SK-N-DZ (cell line): ENCODE results near the gene GADD45G.

Experiments
- DNase-seq: peaks from one replicate; pipeline ENCODE4 v3.0.0-alpha.2; 2015; ENCODE audit warnings: low spot score

The GADD45G gene

DNA sequence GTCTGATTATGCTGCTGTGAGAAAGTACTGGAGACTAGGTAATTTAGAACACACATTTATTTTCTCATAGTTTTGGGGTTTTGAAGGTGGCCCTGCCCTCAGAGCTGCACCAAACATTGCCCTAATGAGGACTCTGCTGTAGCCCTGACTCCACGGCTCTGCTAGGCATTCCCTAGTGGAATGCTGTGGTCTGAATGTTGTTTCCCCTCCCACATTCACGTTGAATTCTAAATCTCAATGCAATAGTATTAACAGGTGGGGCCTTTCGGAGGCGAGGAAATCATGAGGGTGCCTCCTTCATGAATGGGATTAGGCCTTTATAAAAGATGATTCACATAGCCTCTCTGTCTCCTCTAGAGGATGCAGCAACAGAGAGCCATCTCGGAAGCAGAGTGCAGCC lies 25.7 kb downstream of the GADD45G start:
- DNase-seq: no peak

- DNase-seq: no peak
Observed at GRCh38 chr9:89631384-89631783, 26.6 kb downstream of the GADD45G start.

- DNase-seq: no peak
Observed at GRCh38 chr9:89632192-89632733, 27.5 kb downstream of the GADD45G start.

DNA sequence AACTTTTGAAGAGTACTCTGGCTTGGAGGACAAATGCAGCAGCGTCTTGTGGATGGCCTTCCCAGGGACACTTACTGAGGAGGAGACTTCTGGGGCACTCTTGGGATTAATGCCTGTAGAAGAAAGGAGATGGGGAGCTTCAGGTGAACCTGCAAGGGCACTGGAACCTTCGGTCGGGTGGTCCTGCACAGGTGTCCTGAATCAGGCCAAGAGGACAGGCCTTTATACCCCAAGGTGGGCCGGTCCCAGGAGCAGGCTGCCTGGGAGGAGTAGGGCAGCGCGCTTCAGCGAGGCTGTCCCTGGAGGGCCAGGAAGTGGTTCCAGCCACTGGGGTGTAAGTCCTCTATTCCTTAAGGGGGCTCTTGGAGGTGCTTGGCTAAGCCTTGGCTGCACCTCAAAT lies 27.9 kb downstream of the GADD45G start:
- DNase-seq: no peak

GRCh38 chr9:89633404-89633803 lies 28.6 kb downstream of the GADD45G start:
- no peak for DNase-seq

DNA sequence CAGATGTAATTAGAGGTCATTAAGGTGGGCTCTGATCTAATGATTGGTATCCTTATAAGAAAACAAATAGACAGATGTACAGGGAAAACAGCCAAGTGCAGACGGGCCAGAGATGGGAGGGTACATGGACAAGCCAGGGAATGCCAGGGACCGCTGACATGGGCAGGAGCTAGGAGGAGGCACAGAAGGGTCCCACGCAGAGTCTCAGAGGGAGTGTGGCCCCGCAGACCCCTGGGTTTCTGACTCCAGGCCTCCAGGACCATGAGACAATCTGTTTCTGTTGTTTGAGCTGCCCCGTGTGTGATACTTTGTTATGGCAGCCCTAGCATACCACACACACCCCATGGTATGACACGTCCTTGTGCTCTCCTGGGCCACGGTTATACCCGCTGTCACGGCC lies 29.1 kb downstream of the GADD45G start:
- no peak for DNase-seq

DNA sequence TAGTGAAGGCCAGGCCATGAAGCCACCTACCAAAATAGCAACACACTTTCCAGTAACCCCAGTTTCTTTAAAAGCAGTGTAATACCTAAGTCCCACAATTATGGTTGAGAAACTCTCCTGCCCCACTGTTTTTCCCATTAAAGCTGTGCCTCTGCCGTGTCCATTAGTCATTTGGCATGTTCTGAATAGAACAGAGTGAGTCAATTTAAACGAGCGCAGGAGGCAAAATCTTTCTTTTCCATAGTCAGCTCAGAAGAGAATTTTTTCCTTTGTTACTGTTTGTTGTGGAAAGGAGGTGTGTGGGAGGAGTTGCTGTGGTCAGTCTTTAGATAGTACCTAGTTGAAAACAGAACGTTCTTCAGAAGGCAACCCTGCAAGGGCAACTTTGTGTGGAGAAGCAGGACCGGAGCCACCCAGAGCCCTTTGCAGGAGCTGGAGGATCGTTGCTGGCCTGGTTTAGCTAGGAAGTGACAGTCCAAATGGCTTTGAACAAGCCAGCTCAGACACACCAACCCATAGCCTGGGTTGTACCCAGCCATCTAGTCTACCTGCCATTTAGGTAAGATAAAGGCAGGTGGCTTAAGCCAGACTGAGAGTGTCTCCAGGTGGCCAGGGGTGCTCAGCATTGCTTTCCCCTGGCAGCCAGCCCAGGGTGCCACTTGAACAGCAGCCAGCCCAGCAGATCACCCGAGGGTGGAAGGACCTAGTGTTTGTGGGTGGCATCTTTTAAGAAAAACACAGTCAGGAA lies 30.4 kb downstream of the GADD45G start:
- no peak for DNase-seq

DNA sequence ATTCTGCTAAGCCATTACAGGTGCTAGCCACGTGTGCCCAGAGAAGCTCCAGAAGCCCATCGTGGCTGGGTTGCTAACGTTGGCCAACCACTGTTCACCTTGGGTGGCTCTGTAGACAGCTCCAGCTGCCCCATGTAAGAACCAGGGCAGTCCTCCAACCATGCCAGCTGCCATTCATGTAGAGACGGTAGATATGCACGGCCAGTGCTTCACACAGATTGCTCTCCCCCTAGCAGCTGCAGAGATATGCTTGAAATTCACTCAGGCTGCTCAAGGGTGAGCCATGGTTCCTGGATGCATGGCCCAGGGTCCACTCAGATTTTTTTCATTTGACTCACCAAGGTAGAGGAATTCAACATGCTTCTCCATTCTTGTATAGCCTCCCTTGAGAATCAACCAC lies 31.0 kb downstream of the GADD45G start:
- DNase-seq: no peak

DNA sequence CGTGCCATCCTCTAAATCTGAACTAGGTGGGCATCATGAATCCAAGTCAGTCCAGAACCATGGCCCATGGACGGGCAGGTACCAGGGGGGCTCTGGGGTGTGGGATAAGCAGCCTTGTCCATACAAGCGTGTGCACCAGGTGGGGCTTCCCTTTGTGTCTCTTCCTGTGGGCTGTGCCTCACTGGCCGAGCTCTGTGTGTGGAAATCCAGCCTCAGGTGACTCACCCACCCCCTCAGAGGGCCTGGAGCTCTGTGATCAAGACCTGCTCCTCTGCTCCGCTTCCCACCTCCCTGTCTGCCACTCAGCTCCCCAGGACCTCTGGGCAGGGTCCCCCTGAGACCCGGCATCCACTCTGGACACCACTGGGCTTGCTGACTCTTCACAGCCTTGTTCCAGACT lies 33.0 kb downstream of the GADD45G start:
- no peak for DNase-seq

GRCh38 chr9:89638359-89638758 lies 33.5 kb downstream of the GADD45G start:
- DNase-seq: no peak

- no peak for DNase-seq
Observed at GRCh38 chr9:89638893-89639292, 34.1 kb downstream of the GADD45G start.

GRCh38 chr9:89639367-89639795 lies 34.6 kb downstream of the GADD45G start:
- no peak for DNase-seq

GRCh38 chr9:89639961-89640360 lies 35.1 kb downstream of the GADD45G start:
- no peak for DNase-seq

DNA sequence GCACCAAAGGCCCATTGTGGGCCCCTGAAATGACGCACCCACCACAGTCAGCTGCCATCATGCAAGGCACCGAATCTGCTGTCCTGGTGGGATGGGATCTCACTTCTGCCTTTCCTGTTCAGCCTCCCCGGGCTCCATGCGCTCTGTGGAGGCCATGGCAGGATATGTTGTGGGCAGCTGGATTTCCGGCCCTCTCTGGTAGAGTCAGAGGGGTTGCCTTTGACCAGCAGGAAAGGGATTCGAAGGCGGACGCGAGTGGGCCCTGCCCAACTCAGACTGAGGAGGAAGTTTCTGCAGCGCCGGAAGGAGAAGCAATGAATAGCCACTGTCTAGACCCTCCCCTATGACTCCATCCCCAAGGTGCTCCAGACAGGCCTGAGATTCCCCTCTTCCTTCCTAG lies 35.5 kb downstream of the GADD45G start:
- no peak for DNase-seq

DNA sequence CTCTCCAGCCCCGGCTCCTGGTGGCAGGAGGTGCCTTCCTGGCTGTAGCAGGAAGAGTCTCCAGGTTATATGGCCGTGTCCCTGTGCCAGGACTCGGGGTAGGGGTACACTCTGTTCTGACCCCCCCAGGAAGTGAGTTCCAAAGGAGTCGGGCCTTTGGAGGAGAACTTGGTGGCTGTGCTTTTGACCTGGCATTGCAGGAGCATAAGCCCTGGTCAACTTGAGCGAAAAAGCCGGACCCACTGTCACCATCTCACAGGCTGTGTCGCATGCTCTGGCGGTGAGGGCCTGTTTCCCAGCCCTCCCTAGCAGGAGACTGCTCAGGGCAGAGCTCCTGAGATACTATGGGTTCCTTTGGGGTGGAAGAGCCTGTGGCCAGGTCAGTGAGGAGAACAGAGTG lies 36.0 kb downstream of the GADD45G start:
- DNase-seq: no peak

- no peak for DNase-seq
Observed at GRCh38 chr9:89641980-89642379, 37.2 kb downstream of the GADD45G start.

DNA sequence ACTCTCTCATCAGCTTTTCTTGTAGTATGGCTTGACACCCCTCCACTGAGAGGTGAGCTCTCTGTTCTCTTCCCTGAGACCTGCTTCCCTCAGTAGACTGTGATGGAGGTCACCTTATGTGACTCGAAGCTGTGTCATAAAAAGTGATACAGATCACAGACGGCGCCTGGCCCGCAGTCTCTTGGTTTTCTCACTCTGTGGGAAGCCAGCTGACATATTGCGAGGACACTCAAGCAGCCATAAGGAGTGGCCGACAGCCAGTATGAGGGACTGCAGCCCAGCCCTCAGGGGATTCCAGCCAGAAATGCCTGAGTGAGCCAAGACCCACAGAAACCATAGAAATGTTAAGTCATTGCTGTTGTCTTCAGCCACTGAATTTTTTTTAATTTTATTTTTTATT lies 38.0 kb downstream of the GADD45G start:
- peak; percentile 75 for DNase-seq

GRCh38 chr9:89646189-89646939 lies 41.6 kb downstream of the GADD45G start:
- DNase-seq: no peak

DNA sequence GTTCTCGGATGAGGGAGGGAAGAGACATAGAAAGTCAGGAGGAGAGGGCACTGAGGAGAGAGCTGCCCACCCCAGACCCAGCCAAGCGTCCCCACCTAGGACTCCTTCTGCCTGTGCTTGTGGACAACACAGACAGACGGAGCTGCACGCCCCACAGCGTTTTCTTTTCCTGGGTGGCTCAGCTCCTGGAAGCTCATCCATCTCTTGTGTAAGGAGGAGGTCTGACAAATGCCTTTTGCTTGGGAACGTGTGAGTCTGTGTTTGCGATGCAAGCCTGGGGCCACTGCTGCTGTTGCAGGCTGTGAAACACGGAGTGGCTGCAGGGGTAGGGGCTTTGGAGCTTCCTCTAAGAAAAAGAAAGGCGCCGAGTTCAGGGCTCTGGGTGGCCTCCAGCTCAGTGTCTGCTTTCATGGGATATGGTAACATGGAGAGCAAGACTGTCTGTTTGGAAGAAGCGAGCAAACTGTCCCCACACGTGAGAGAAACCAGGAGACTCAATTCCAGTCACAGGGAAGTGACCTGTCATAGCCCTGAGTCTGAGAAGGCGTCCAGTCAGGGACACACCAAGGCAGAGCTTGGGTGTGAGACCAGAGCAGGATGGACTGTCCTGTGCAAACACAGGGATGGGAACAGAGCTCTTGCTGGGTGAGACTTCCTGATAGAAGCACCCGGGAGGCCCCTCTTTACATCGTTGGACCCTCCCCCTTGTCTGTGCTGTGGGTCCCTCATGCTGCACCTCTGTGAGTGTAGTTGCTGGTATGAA lies 42.7 kb downstream of the GADD45G start:
- no peak for DNase-seq

DNA sequence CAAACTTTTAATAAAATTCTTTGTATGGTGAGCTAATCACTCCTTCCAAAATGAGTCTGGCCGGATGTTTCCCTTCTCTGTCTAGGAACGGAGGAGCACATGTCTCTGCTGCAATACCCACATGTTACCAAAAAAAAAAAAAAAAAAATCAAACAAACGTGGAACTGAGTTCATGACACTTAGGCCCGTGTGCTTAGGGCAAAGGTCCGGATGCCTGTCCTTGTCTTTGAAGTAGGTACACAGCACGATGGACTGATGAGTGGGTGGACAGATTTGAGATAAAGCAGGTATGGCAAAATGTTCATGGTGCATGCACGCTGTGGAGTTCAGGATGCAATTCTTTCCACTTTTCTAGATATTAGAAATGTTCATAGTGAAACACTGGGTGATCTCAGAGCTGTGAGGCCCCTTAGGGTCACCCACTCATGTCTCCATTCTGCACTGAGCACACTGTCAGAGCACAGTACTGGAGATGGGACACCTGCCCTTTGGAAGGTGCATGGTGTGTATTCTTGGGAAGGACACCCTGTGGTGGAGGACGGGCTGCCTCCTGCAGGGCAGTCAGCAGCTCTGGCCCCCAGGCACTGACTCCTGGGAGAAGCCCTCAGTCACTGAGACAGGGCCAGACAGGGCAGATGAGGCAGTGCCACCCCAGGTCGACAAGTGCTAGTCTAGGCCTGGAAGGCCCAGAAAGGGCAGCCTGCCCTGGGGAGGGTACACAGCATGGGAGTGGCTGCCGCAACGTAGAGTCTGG lies 43.6 kb downstream of the GADD45G start:
- DNase-seq: no peak

DNA sequence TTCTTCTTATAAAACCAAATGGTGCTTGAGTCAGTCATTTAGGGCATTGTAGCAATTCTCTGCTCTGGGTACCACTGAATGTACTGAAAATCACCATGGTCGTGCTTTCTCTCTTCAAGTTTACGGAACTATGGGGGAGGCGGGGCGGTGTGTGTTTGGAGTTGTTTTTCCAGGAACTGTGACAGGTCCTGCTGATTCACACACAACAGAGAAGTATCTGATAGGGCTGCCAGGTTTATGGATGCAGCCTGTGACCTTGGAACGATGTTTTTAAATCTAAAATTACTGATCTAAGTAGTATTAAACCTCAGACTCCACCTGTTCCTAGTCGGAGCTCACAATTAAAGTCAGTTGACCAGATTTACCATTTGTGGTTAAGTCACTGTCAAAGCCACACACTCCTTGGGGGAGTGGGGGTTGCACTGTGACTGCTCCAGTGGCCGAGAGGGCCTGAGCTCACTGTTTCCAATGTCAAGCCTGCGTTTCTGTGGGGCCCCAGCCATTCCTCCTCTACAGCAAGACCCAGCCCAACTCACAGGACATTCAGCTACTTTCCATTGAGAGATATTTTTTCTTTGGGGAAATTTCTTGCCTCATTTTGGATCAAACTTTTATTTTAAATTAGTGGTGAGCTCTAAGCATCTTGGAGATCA lies 44.4 kb downstream of the GADD45G start:
- no peak for DNase-seq
